HCT116 (cell line): ENCODE results near the gene TNFSF9. TPM values are rescaled to one million over a fixed set of nuclear protein-coding genes. Genes with fewer than 3 reads are reported as not detected.

Experiments
- ATAC-seq: fragments of 200-7000 bp; cut with Tn5 transposase; 2 replicates; pipeline ENCODE4 v1.9.1; 2020; ENCODE audit warnings: mild to moderate bottlenecking, moderate library complexity
- BruUV-seq: library from RNA; stranded (reverse); fragments of 400-500 nt; replicated peaks from 2 replicates; lab custom pipeline; 2021; lab: Mats Ljungman, UMichigan
- CTCF ChIA-PET: fragments of 300-600 bp; sonication (Branson Sonifier 250); formaldehyde crosslinking; loops from one replicate; lab custom pipeline; 2021; ENCODE audit warnings: antibody characterized with exemption; lab: Charles Lee
- POLR2A ChIA-PET: fragments of 300-600, 350-600 bp; sonication (Branson Sonifier 250); formaldehyde crosslinking; loops from one replicate; lab custom pipeline; 2021; ENCODE audit warnings: antibody characterized with exemption; lab: Charles Lee
- RAD21 ChIA-PET, 2 experiments: fragments of 300-600 bp; sonication (Branson Sonifier 250); formaldehyde crosslinking; loops; one replicate each; lab custom pipeline; 2023; ENCODE audit warnings: low total read pairs in 2 of 2; ENCODE audit not compliant: uncharacterized antibody in 2 of 2, unreplicated experiment in 2 of 2, low non-redundant PET in 1 of 2; lab: Charles Lee
- DNase-seq: peaks from one replicate; pipeline ENCODE4 v3.0.0-alpha.2; 2010; ENCODE audit warnings: low read depth, low spot score
- H2AFZ ChIP-seq: fragments of 200-600 bp; shearing (Covaris generic), sonication (generic); 2 replicates; pipeline ENCODE4 v1.6.1; 2017; ENCODE audit warnings: low read depth, mixed run types, mixed read lengths, antibody characterized with exemption, low read length; ENCODE audit not compliant: poor library complexity, severe bottlenecking
- H3K27ac ChIP-seq: 2 replicates; pipeline ENCODE4 v1.5.1; 2012; ENCODE audit warnings: low read depth, low read length
- H3K27me3 ChIP-seq: fragments of 200-600 bp; sonication (generic); 2 replicates; pipeline ENCODE4 v1.6.1; 2016; ENCODE audit warnings: mixed run types, low read length, mixed read lengths; ENCODE audit not compliant: insufficient read depth
- H3K36me3 ChIP-seq, 2 experiments: fragments of 200-500 bp in 1 of 2; fragments of 200-600 bp in 1 of 2; sonication (Bioruptor generic) in 1 of 2; sonication (generic) in 1 of 2; 2 replicates each; pipeline versions ENCODE4 v1.5.1 to v1.6.1; 2014 to 2016; ENCODE audit warnings: low read length in 2 of 2, inconsistent platforms in 1 of 2, mixed read lengths in 1 of 2, mixed run types in 1 of 2; ENCODE audit not compliant: insufficient read depth in 2 of 2, control insufficient read depth in 1 of 2
- H3K4me1 ChIP-seq, 2 experiments: fragments of 200-600 bp in 1 of 2; sonication (generic) in 1 of 2; 2 replicates each; pipeline versions ENCODE4 v1.5.1 to v1.6.1; 2012 to 2017; ENCODE audit warnings: low read length in 2 of 2, inconsistent platforms in 1 of 2, mild to moderate bottlenecking in 1 of 2, mixed read lengths in 1 of 2, mixed run types in 1 of 2, moderate library complexity in 1 of 2; ENCODE audit not compliant: insufficient read depth in 2 of 2, control insufficient read depth in 1 of 2
- H3K4me2 ChIP-seq: fragments of 200-600 bp; sonication (generic); 2 replicates; pipeline ENCODE4 v1.6.1; 2017; ENCODE audit warnings: mixed run types, low read length, mixed read lengths
- H3K4me3 ChIP-seq, 2 experiments: fragments of 200-600 bp in 1 of 2; sonication (generic) in 1 of 2; replicated peaks in 1 of 2; 2 replicates each; pipeline ENCODE4 v1.5.1; 2011 to 2016; ENCODE audit warnings: low read length in 2 of 2, control low read depth in 1 of 2, low read depth in 1 of 2, mild to moderate bottlenecking in 1 of 2, mixed read lengths in 1 of 2, mixed run types in 1 of 2
- H3K79me2 ChIP-seq: fragments of 200-600 bp; sonication (generic); 2 replicates; pipeline ENCODE4 v1.6.1; 2017; ENCODE audit warnings: mild to moderate bottlenecking, mixed run types, low read length, moderate library complexity, mixed read lengths; ENCODE audit not compliant: insufficient read depth
- H3K9ac ChIP-seq: fragments of 200-600 bp; sonication (generic); 2 replicates; pipeline ENCODE4 v1.6.1; 2016; ENCODE audit warnings: low read length, mixed read lengths
- H3K9me2 ChIP-seq: fragments of 200-600 bp; sonication (generic), shearing (Covaris generic); 2 replicates; pipeline ENCODE4 v1.6.1; 2017; ENCODE audit warnings: mixed run types, mild to moderate bottlenecking, moderate library complexity; ENCODE audit not compliant: insufficient read depth
- H3K9me3 ChIP-seq, 2 experiments: fragments of 200-500 bp in 1 of 2; fragments of 200-600 bp in 1 of 2; sonication (Bioruptor generic) in 1 of 2; sonication (generic) in 1 of 2; 2 replicates each; pipeline ENCODE4 v1.6.1; 2014 to 2017; ENCODE audit warnings: low read length in 2 of 2, mixed read lengths in 2 of 2, inconsistent platforms in 1 of 2, low read depth in 1 of 2, mild to moderate bottlenecking in 1 of 2, mixed run types in 1 of 2, moderate library complexity in 1 of 2; ENCODE audit not compliant: control insufficient read depth in 1 of 2, insufficient read depth in 1 of 2
- H4K20me1 ChIP-seq: fragments of 200-600 bp; sonication (generic), shearing (Covaris generic); 2 replicates; pipeline ENCODE4 v1.6.1; 2017; ENCODE audit warnings: mixed run types, mild to moderate bottlenecking, moderate library complexity; ENCODE audit not compliant: insufficient read depth
- CBX3 ChIP-seq: IDR thresholded peaks from 2 replicates; pipeline ENCODE4 v1.6.1; 2012; ENCODE audit warnings: low read depth
- CEBPB ChIP-seq: IDR thresholded peaks from 2 replicates; pipeline ENCODE4 v1.6.1; 2012; ENCODE audit warnings: low read depth
- EGR1 ChIP-seq: IDR thresholded peaks from 2 replicates; pipeline ENCODE4 v1.6.1; 2012; ENCODE audit warnings: low read depth
- ELF1 ChIP-seq: IDR thresholded peaks from 2 replicates; pipeline ENCODE4 v1.6.1; 2012; ENCODE audit warnings: low read depth, borderline replicate concordance
- EZH2 ChIP-seq: fragments of 200-600 bp; sonication (generic); IDR thresholded peaks from 2 replicates; pipeline ENCODE4 v1.6.1; 2017; ENCODE audit warnings: antibody characterized with exemption, mixed run types
- EZH2phosphoT487 ChIP-seq: fragments of 200-600 bp; IDR thresholded peaks from 2 replicates; pipeline ENCODE4 v1.6.1; 2018; ENCODE audit warnings: antibody characterized with exemption, borderline replicate concordance
- FOSL1 ChIP-seq: IDR thresholded peaks from 2 replicates; pipeline ENCODE4 v1.6.1; 2012; ENCODE audit warnings: low read depth
- JUND ChIP-seq: IDR thresholded peaks from 2 replicates; pipeline ENCODE4 v1.6.1; 2012
- POLR2AphosphoS5 ChIP-seq: IDR thresholded peaks from 2 replicates; pipeline ENCODE4 v1.6.1; 2011; ENCODE audit warnings: mild to moderate bottlenecking, low read depth, low read length, moderate library complexity
- RAD21 ChIP-seq: IDR thresholded peaks from 2 replicates; pipeline ENCODE4 v1.6.1; 2012; ENCODE audit warnings: low read depth, mild to moderate bottlenecking
- SP1 ChIP-seq: IDR thresholded peaks from 2 replicates; pipeline ENCODE4 v1.6.1; 2012; ENCODE audit warnings: low read depth
- SRF ChIP-seq: IDR thresholded peaks from 2 replicates; pipeline ENCODE4 v1.6.1; 2012; ENCODE audit warnings: low read depth
- TCF7L2 ChIP-seq: IDR thresholded peaks from 2 replicates; pipeline ENCODE4 v1.7.0; 2011; ENCODE audit warnings: borderline replicate concordance, inconsistent platforms; ENCODE audit not compliant: insufficient read depth, insufficient read length; ENCODE audit errors: extremely low read depth
- ZNF274 ChIP-seq: fragments of 200-500 bp; sonication (Bioruptor generic); IDR thresholded peaks from 2 replicates; pipeline ENCODE4 v1.6.1; 2014; ENCODE audit warnings: mild to moderate bottlenecking, low read depth, low read length, inconsistent platforms
- intact Hi-C: fragments of 100-400 bp; cut with micrococcal nuclease; formaldehyde crosslinking; loops from 2 replicates; pipeline ENCODE4 v1.10.0; 2022
- total RNA-seq: library from RNA; stranded (reverse); gene quantifications from one replicate; pipeline ENCODE4 v1.2.1, GENCODE V29; 2021; ENCODE audit not compliant: unreplicated experiment
- TF ChIP-seq, protein P1 (sequence below): IDR thresholded peaks from 2 replicates; pipeline ENCODE4 v1.6.1; 2011; ENCODE audit warnings: mild to moderate bottlenecking, low read length, moderate library complexity; ENCODE audit not compliant: insufficient replicate concordance; ENCODE audit errors: extremely low read depth
- TF ChIP-seq, protein P2 (sequence below), 3 experiments: fragments of 200-600 bp in 1 of 3; sonication (generic) in 1 of 3; IDR thresholded peaks in 2 of 3; conservative IDR thresholded peaks in 1 of 3; 2 replicates each; pipeline ENCODE4 v1.5.1; 2012 to 2017; ENCODE audit warnings: low read depth in 2 of 3, low read length in 2 of 3, antibody characterized with exemption in 1 of 3, borderline replicate concordance in 1 of 3, control low read depth in 1 of 3, mild to moderate bottlenecking in 1 of 3, mixed read lengths in 1 of 3, mixed run types in 1 of 3, moderate library complexity in 1 of 3; ENCODE audit not compliant: insufficient read depth in 1 of 3
- TF ChIP-seq, protein P3 (sequence below): IDR thresholded peaks from 2 replicates; pipeline ENCODE4 v1.6.1; 2012
- TF ChIP-seq, protein P4 (sequence below): IDR thresholded peaks from 2 replicates; pipeline ENCODE4 v1.6.1; 2012; ENCODE audit warnings: low read depth

Gene TNFSF9
- total RNA-seq, 1 experiment from 2014 or later: 25.1 TPM

DNA sequence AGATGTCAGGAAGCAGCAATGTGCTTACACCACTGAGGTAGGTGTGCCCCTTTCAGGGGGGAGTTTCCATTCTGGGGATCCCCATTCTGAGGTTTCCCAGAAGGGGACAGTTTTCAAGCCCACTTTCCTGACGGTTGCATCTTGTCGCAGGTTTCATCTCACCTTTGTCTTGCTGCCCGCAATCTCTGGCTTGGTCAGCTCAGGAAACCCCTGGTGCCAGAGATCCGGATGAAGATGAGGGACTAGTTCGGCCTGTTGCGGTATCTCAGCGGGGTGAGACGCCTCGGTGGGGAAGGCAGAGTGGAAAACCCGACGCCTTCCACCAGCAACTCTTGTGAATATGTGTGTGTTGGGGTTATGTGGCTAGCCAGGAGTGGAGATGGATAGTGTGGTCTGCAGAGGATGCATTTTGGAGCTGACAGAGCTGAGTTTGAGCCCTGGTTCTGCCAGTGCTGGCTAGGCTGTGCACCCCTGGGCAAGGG, 13.1 kb downstream of the TNFSF9 start:
- POLR2A ChIA-PET: interaction anchor here (0.5 to 1.4 kb wide), 2 partner anchors 7 to 16 kb away, joined by 3 read pairs; no protein-coding TSS in a partner anchor
- H3K9me3 ChIP-seq: no peaks in the 10 kb centered on the region; a peak in 1 of 4 replicates
- TF ChIP-seq, protein P1, sequence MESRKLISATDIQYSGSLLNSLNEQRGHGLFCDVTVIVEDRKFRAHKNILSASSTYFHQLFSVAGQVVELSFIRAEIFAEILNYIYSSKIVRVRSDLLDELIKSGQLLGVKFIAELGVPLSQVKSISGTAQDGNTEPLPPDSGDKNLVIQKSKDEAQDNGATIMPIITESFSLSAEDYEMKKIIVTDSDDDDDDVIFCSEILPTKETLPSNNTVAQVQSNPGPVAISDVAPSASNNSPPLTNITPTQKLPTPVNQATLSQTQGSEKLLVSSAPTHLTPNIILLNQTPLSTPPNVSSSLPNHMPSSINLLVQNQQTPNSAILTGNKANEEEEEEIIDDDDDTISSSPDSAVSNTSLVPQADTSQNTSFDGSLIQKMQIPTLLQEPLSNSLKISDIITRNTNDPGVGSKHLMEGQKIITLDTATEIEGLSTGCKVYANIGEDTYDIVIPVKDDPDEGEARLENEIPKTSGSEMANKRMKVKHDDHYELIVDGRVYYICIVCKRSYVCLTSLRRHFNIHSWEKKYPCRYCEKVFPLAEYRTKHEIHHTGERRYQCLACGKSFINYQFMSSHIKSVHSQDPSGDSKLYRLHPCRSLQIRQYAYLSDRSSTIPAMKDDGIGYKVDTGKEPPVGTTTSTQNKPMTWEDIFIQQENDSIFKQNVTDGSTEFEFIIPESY: no peak
- no peak for TF ChIP-seq CBX3
- no peak for TF ChIP-seq SP1
- TF ChIP-seq ZNF274: no peak
- TF ChIP-seq JUND: no peak
- no peak for TF ChIP-seq SRF
- TF ChIP-seq EGR1: no peak
- TF ChIP-seq EZH2: no peak
- TF ChIP-seq, protein P2, sequence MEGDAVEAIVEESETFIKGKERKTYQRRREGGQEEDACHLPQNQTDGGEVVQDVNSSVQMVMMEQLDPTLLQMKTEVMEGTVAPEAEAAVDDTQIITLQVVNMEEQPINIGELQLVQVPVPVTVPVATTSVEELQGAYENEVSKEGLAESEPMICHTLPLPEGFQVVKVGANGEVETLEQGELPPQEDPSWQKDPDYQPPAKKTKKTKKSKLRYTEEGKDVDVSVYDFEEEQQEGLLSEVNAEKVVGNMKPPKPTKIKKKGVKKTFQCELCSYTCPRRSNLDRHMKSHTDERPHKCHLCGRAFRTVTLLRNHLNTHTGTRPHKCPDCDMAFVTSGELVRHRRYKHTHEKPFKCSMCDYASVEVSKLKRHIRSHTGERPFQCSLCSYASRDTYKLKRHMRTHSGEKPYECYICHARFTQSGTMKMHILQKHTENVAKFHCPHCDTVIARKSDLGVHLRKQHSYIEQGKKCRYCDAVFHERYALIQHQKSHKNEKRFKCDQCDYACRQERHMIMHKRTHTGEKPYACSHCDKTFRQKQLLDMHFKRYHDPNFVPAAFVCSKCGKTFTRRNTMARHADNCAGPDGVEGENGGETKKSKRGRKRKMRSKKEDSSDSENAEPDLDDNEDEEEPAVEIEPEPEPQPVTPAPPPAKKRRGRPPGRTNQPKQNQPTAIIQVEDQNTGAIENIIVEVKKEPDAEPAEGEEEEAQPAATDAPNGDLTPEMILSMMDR (IDR thresholded peaks at IDR 0.05 in 2 of 3, conservative IDR thresholded peaks at IDR 0.05 in 1 of 3; ENCODE audit: borderline replicate concordance in 1 of 3, insufficient read depth in 1 of 3, low read depth in 2 of 3, low read length in 2 of 3): no peak
- TF ChIP-seq, protein P3, sequence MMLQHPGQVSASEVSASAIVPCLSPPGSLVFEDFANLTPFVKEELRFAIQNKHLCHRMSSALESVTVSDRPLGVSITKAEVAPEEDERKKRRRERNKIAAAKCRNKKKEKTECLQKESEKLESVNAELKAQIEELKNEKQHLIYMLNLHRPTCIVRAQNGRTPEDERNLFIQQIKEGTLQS: no peak
- TF ChIP-seq TCF7L2: no peak
- no peak for TF ChIP-seq RAD21
- TF ChIP-seq FOSL1: no peak
- TF ChIP-seq CEBPB: no peak
- TF ChIP-seq, protein P4, sequence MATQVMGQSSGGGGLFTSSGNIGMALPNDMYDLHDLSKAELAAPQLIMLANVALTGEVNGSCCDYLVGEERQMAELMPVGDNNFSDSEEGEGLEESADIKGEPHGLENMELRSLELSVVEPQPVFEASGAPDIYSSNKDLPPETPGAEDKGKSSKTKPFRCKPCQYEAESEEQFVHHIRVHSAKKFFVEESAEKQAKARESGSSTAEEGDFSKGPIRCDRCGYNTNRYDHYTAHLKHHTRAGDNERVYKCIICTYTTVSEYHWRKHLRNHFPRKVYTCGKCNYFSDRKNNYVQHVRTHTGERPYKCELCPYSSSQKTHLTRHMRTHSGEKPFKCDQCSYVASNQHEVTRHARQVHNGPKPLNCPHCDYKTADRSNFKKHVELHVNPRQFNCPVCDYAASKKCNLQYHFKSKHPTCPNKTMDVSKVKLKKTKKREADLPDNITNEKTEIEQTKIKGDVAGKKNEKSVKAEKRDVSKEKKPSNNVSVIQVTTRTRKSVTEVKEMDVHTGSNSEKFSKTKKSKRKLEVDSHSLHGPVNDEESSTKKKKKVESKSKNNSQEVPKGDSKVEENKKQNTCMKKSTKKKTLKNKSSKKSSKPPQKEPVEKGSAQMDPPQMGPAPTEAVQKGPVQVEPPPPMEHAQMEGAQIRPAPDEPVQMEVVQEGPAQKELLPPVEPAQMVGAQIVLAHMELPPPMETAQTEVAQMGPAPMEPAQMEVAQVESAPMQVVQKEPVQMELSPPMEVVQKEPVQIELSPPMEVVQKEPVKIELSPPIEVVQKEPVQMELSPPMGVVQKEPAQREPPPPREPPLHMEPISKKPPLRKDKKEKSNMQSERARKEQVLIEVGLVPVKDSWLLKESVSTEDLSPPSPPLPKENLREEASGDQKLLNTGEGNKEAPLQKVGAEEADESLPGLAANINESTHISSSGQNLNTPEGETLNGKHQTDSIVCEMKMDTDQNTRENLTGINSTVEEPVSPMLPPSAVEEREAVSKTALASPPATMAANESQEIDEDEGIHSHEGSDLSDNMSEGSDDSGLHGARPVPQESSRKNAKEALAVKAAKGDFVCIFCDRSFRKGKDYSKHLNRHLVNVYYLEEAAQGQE: no peak
- no peak for TF ChIP-seq POLR2AphosphoS5
- TF ChIP-seq EZH2phosphoT487: no peak
- no peak for TF ChIP-seq ELF1
- TF ChIP-seq, all 23 proteins: peak for 0
- no peaks in the 10 kb centered on the region for H3K36me3 ChIP-seq
- H4K20me1 ChIP-seq: no peaks in the 10 kb centered on the region
- no TSS peak for BruUV-seq
- no peak overlapping the region for H2AFZ ChIP-seq
- no peak overlapping the region for H3K9ac ChIP-seq
- intact Hi-C loops: no loop called here
- H3K9me2 ChIP-seq: no peaks in the 10 kb centered on the region
- ATAC-seq: no peak
- RAD21 ChIA-PET: no interaction called here
- H3K4me3 ChIP-seq: no peak overlapping the region
- no peak overlapping the region for H3K27ac ChIP-seq
- H3K4me1 ChIP-seq: peaks cover 6% of the 10 kb centered on the region in 2 experiments
- H3K79me2 ChIP-seq: no peaks in the 10 kb centered on the region
- DNase-seq: no peak
- no peak overlapping the region for H3K4me2 ChIP-seq
- CTCF ChIA-PET: no interaction called here
- no peaks in the 10 kb centered on the region for H3K27me3 ChIP-seq
